Omental fat pad (tissue), 4 donors: Measurements from ENCODE around the gene TIE1. TPM values are rescaled to one million over a fixed set of nuclear protein-coding genes. Genes with fewer than 3 reads are reported as not detected.

Experiments used
- ATAC-seq: fragments of 150-250 bp; one replicate; pipeline ENCODE4 v1.9.1; 2016; ENCODE audit warnings: mild to moderate bottlenecking, moderate library complexity; ENCODE audit not compliant: low FRiP score
- DNase-seq: peaks from one replicate; pipeline ENCODE4 v3.0.0-alpha.2; 2019; ENCODE audit warnings: low spot score
- total RNA-seq, 4 donors: library from RNA; depleted of rRNA; stranded (reverse); fragments of >200 nt; gene quantifications; one replicate each; pipeline ENCODE4 v1.1.0, GENCODE V29; 2016
- TF ChIP-seq, protein P1 (sequence below), 3 donors: fragments of 450-650 bp; IDR thresholded peaks; one replicate each; pipeline ENCODE4 v1.5.1; 2016 to 2017; ENCODE audit warnings: antibody characterized with exemption in 3 of 3, mild to moderate bottlenecking in 3 of 3, moderate library complexity in 2 of 3

The TIE1 gene
- total RNA-seq, 4 donors from 2014 or later: 15.2 to 156 (median 44.6) TPM

- DNase-seq (no peak), ATAC-seq (no peak)
- TF ChIP-seq, protein P1, sequence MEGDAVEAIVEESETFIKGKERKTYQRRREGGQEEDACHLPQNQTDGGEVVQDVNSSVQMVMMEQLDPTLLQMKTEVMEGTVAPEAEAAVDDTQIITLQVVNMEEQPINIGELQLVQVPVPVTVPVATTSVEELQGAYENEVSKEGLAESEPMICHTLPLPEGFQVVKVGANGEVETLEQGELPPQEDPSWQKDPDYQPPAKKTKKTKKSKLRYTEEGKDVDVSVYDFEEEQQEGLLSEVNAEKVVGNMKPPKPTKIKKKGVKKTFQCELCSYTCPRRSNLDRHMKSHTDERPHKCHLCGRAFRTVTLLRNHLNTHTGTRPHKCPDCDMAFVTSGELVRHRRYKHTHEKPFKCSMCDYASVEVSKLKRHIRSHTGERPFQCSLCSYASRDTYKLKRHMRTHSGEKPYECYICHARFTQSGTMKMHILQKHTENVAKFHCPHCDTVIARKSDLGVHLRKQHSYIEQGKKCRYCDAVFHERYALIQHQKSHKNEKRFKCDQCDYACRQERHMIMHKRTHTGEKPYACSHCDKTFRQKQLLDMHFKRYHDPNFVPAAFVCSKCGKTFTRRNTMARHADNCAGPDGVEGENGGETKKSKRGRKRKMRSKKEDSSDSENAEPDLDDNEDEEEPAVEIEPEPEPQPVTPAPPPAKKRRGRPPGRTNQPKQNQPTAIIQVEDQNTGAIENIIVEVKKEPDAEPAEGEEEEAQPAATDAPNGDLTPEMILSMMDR (IDR thresholded peaks at IDR 0.05): no peak
These were observed 24.6 kb downstream of the TIE1 start for GRCh38 chr1:43325381-43325780.

GRCh38 chr1:43327549-43328292, 26.9 kb downstream of the TIE1 start:
- no peak for ATAC-seq
- TF ChIP-seq, protein P1 (IDR thresholded peaks at IDR 0.05): no peak
- DNase-seq: no peak

DNA sequence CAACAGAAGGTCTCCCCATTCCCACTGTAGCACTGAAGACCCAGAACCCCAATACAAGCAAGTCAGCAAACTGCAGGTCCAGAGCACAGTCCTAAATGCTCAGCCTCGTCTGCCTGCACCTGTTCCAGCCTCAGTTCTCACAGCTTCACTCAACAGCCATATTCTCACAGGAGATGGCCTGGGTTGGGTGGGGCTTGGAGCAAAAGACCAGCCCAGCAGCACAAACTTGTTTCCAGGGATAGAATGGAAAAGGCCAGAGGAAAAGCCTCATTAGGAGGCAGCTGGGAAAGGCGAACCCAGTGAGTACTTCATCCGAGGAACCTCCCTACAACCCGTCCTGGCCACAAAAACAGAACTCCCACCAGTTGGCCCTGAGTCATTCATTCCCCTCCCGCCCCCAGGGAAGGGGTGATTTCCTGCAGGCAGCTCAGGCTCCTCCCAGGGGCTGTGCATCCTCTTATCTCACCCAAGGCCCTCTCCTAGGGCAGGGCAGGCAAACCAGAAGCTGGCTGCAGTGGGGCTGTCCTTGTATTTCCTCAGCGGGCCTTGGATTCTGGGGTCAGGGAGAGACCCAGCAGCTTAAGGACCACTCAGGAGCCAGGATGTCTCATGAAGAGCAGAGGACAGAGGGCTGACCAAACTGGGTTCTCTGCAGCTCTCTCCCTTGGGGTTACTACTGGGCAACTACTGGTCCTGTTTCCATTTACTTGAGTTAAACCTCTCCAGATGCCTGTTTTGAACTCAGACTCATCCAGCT, 29.4 kb downstream of the TIE1 start:
- DNase-seq: peak; percentile 40
- ATAC-seq: peak; percentile 96
- TF ChIP-seq, protein P1 (IDR thresholded peaks at IDR 0.05): no peak

DNA sequence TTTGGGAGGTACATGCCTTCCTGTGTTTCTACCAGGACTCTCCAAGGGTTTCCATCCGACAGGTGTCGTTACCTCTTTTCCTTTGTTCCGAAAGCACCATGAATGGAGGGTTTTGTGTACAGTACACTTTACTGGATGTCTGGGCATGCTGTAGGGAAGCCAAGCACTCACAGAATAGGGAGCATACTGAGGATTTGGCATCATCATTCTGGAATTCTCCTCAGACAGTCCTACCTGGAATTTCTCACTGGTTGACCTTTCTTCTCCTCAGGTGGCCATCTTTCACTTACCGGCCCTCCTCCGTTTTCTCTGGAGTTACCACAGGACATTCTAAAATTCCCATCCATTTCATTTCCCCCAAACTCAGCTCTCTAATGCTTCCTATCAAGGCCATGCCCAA, 30.9 kb downstream of the TIE1 start:
- no peak for ATAC-seq
- TF ChIP-seq, protein P1 (IDR thresholded peaks at IDR 0.05): no peak
- no peak for DNase-seq

DNA sequence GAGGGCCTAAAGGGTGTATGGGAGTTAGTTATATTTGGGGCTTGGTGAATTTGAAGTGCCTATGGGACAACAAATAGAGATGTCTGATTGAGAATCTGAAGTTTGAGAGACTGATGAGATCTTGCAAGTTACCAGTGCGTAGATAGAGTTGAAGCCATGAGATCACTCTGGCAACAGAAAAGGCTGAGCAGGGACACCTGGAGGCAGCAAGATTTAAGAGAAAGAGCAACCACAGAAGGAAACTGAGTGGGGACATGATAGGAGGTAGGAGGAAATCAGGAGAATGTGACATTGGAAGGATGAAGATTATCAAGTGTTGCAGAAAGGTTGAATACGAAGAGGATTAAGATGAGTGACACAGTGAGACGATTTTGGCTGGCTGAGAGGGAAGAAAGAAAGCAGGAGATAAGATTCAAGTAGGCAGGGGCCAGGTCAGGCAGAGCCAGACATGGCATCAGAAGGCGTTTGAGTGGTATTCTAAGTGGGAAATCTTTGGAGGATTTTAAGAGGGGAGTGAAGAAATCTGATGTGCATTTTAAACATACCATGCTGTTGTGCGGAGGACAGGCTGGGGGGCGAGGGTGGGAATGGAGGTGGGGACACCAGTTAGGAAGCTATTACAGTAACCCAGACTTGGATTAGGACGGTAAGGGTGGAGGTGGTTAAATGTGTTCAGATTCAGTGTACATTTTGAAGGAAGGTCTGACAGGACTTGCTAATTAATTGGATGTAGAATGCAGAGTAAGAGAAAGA, 33.8 kb downstream of the TIE1 start:
- TF ChIP-seq, protein P1 (IDR thresholded peaks at IDR 0.05): no peak
- ATAC-seq (no peak), DNase-seq (no peak)

- TF ChIP-seq, protein P1 (IDR thresholded peaks at IDR 0.05): no peak
- no peak for DNase-seq
- ATAC-seq: no peak
These were observed 36.8 kb downstream of the TIE1 start, which contains the start of gene MPL for GRCh38 chr1:43337588-43337987. Gene MPL (plus strand): TSS chr1:43337818. CDS start chr1:43337849, 31 bp downstream.
